SJSA1 (cell line): Measurements from ENCODE around the gene HCFC1. TPM values are rescaled to one million over a fixed set of nuclear protein-coding genes. Genes with fewer than 3 reads are reported as not detected.

Experiments used
- DNase-seq, 2 experiments: peaks; one replicate each; pipeline ENCODE4 v3.0.0-alpha.2; 2015 to 2020; ENCODE audit warnings: low spot score in 2 of 2, low read depth in 1 of 2
- H3K27ac ChIP-seq: fragments of 250-450 bp; sonication (Bioruptor Pico); 2 replicates; pipeline ENCODE4 v1.5.1; 2020; ENCODE audit warnings: mild to moderate bottlenecking, moderate library complexity
- H3K27me3 ChIP-seq: fragments of 250-450 bp; sonication (Bioruptor Pico); replicated peaks from 2 replicates; pipeline ENCODE4 v1.5.1; 2020; ENCODE audit warnings: mild to moderate bottlenecking, moderate library complexity
- H3K36me3 ChIP-seq: fragments of 250-450 bp; sonication (Bioruptor Pico); 2 replicates; pipeline ENCODE4 v1.5.1; 2020; ENCODE audit warnings: mild to moderate bottlenecking
- H3K4me1 ChIP-seq: fragments of 250-450 bp; sonication (Bioruptor Pico); replicated peaks from 2 replicates; pipeline ENCODE4 v1.6.1; 2021; ENCODE audit warnings: mild to moderate bottlenecking
- H3K4me3 ChIP-seq: fragments of 250-450 bp; sonication (Bioruptor Pico); 2 replicates; pipeline ENCODE4 v1.5.1; 2020; ENCODE audit warnings: mild to moderate bottlenecking
- H3K9me3 ChIP-seq: fragments of 250-450 bp; sonication (Bioruptor Pico); replicated peaks from 2 replicates; pipeline ENCODE4 v1.5.1; 2020; ENCODE audit warnings: mild to moderate bottlenecking
- total RNA-seq: library from RNA; depleted of rRNA; stranded (reverse); fragments of >200 nt; shearing (Covaris generic); gene quantifications from 2 replicates; pipeline ENCODE4 v1.2.3, GENCODE V29; 2014

The HCFC1 gene
- total RNA-seq, 1 experiment from 2014 or later: 42.8 TPM

DNA sequence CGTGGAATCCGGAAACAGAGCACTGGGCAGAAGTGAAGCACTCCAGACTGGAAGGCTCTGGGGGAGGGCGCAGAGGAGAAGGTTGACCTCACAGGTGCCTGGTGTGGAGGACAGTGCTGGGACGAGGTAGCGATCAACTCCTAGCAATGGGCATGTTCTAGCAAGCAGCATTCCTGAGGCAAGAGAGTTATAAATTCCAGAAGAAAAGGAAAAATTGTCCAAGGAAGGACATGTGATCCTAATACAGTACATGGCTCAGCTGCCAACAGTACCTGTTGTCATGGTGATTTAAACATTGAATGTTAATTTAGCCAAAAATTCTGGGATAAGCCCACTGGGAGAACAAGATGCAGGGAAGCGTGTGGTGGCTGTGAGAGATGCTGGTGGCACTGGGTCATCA lies 53.7 kb downstream of the HCFC1 start:
- Histone ChIP-seq H3K4me1 (no peaks in the 10 kb centered on the region), H3K27ac (no peak overlapping the region), H3K36me3 (no peaks in the 10 kb centered on the region), H3K4me3 (no peak overlapping the region), H3K27me3 (no peaks in the 10 kb centered on the region), H3K9me3 (no peaks in the 10 kb centered on the region)
- no peak for DNase-seq

DNA sequence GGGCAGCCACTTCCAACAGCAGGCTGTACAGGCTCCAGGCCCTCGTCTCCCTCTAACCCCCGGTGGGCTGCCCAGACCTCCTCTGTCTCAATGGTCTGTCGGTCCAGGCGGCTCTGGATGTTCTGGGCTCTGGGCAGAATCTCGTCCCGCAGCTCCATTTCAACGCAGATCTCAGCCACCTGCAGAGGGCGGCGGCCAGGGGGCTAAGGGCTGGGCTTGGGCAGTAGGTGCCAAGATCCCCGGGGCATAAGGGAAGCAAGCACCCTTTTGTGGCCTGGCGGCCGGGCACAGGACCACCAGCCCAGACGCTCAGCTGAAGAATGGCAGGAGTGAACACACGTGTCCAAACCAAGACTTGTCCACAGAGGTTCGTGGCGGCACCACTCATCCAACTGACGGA lies 57.9 kb downstream of the HCFC1 start:
- Histone ChIP-seq H3K36me3 (no peaks in the 10 kb centered on the region), H3K4me3 (no peak overlapping the region), H3K27me3 (no peaks in the 10 kb centered on the region), H3K4me1 (no peaks in the 10 kb centered on the region), H3K27ac (no peak overlapping the region), H3K9me3 (no peaks in the 10 kb centered on the region)
- no peak for DNase-seq

- Histone ChIP-seq H3K27me3 (no peaks in the 10 kb centered on the region), H3K27ac (no peak overlapping the region)
- DNase-seq: no peak
Measured at GRCh38 chrX:153913211-153913610, 58.4 kb downstream of the HCFC1 start.

DNA sequence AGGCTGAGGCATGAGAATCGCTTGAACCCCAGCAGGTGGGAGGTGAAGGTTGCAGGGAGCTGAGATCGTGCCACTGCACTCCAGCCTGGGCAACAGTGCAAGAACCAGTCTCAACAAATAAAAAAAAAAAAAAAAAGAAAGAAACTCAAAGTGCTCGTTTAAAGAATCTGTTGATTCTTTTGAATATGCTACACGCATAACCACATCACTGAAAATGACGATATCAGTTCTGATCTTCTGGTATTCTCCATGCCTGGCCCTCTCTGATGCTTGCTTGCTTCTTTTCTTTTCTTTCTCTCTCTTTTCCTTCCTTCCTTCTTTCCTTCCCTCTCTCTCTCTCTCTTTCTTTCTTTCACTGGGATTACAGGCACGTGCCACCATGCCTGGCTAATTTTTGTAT lies 59.8 kb downstream of the HCFC1 start:
- no peak overlapping the region for H3K27ac ChIP-seq
- H3K4me1 ChIP-seq: no peaks in the 10 kb centered on the region
- H3K36me3 ChIP-seq: no peaks in the 10 kb centered on the region

More at GRCh38 chrX:153913211-153913610, 58.4 kb downstream of the HCFC1 start:
- Histone ChIP-seq H3K4me3 (no peak overlapping the region), H3K9me3 (no peaks in the 10 kb centered on the region), H3K4me1 (no peaks in the 10 kb centered on the region), H3K36me3 (no peaks in the 10 kb centered on the region)

GRCh38 chrX:153910446-153910845 lies 61.2 kb downstream of the HCFC1 start:
- DNase-seq: no peak
- H3K36me3 ChIP-seq: no peaks in the 10 kb centered on the region
- H3K27me3 ChIP-seq: no peaks in the 10 kb centered on the region
- H3K4me3 ChIP-seq: no peak overlapping the region
- H3K4me1 ChIP-seq: no peaks in the 10 kb centered on the region
- no peak overlapping the region for H3K27ac ChIP-seq
- no peaks in the 10 kb centered on the region for H3K9me3 ChIP-seq

More for the DNA sequence above, 59.8 kb downstream of the HCFC1 start:
- no peaks in the 10 kb centered on the region for H3K27me3 ChIP-seq
- H3K9me3 ChIP-seq: no peaks in the 10 kb centered on the region
- no peak for DNase-seq
- H3K4me3 ChIP-seq: no peak overlapping the region

DNA sequence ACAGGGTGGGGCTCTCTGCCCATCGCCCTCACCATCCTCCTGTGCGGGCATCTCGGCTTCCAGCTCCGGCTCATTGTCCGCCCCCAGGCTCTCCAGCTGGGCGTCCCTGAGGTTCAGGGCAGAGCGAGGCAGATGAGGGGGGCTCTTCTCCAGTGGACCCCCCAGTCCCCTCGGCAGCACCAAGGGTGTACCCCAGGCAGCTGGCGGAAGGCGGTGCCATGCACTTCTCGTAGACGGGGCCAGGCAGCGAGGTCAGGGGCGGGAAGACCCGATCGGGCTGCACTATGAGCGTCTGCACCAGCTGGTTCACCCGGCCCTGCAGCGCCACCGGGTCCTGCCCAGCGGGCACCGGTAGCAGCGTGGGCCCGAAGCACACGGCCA lies 61.6 kb downstream of the HCFC1 start:
- Histone ChIP-seq H3K4me1 (no peaks in the 10 kb centered on the region), H3K9me3 (no peaks in the 10 kb centered on the region), H3K36me3 (no peaks in the 10 kb centered on the region), H3K4me3 (no peak overlapping the region), H3K27me3 (no peaks in the 10 kb centered on the region), H3K27ac (no peak overlapping the region)
- no peak for DNase-seq

- no peaks in the 10 kb centered on the region for H3K9me3 ChIP-seq
- DNase-seq: no peak
- no peaks in the 10 kb centered on the region for H3K27me3 ChIP-seq
- no peaks in the 10 kb centered on the region for H3K36me3 ChIP-seq
- no peaks in the 10 kb centered on the region for H3K4me1 ChIP-seq
- no peak overlapping the region for H3K27ac ChIP-seq
- H3K4me3 ChIP-seq: no peak overlapping the region
Measured at GRCh38 chrX:153909024-153909979, 62.3 kb downstream of the HCFC1 start.

DNA sequence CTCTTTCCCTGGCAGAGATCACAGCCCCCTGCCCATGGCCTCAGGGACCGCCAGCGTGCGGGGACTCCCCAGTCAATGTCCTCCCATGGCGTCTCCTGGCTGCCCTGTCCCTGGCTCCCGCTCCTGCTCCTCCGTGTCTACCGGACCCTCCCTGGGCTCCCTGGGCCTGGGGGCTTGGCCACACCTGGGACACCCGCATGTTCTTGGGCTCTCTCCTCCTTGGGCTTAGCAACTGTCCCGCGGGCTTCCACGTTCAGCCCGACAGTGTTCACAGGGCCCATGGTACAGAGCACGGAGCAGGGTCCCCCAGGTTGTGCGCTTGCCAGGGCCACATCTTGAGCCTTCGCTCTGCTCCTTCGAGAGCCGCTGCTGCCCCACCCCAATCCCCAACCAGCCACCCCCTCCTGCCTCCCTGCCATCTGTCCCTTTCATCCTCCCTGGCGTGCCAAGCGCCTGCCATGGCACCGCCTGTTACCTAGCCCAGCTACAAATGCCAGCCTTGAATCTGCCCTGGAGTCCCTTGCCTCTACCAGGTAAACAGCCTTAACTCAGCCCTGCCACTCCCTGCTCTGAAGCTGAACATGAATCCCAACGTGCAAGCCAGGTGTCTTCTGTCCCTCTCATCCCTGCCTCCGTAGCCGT lies 63.3 kb downstream of the HCFC1 start:
- no peaks in the 10 kb centered on the region for H3K4me1 ChIP-seq
- H3K36me3 ChIP-seq: no peaks in the 10 kb centered on the region
- H3K27ac ChIP-seq: no peak overlapping the region
- no peak for DNase-seq
- no peak overlapping the region for H3K4me3 ChIP-seq
- no peaks in the 10 kb centered on the region for H3K9me3 ChIP-seq
- H3K27me3 ChIP-seq: no peaks in the 10 kb centered on the region

GRCh38 chrX:153907456-153907855 lies 64.2 kb downstream of the HCFC1 start:
- H3K27me3 ChIP-seq: no peaks in the 10 kb centered on the region
- no peaks in the 10 kb centered on the region for H3K36me3 ChIP-seq
- DNase-seq: no peak
- no peak overlapping the region for H3K4me3 ChIP-seq
- H3K9me3 ChIP-seq: no peaks in the 10 kb centered on the region
- no peak overlapping the region for H3K27ac ChIP-seq
- H3K4me1 ChIP-seq: no peaks in the 10 kb centered on the region

- no peaks in the 10 kb centered on the region for H3K9me3 ChIP-seq
- no peak overlapping the region for H3K4me3 ChIP-seq
- peaks cover 1% of the 10 kb centered on the region; the same call in 1 of the 2 replicates for H3K4me1 ChIP-seq
- no peak for DNase-seq
- H3K27ac ChIP-seq: no peak overlapping the region
- H3K27me3 ChIP-seq: no peaks in the 10 kb centered on the region
- H3K36me3 ChIP-seq: no peaks in the 10 kb centered on the region
Measured at GRCh38 chrX:153906126-153906917, 65.3 kb downstream of the HCFC1 start.

DNA sequence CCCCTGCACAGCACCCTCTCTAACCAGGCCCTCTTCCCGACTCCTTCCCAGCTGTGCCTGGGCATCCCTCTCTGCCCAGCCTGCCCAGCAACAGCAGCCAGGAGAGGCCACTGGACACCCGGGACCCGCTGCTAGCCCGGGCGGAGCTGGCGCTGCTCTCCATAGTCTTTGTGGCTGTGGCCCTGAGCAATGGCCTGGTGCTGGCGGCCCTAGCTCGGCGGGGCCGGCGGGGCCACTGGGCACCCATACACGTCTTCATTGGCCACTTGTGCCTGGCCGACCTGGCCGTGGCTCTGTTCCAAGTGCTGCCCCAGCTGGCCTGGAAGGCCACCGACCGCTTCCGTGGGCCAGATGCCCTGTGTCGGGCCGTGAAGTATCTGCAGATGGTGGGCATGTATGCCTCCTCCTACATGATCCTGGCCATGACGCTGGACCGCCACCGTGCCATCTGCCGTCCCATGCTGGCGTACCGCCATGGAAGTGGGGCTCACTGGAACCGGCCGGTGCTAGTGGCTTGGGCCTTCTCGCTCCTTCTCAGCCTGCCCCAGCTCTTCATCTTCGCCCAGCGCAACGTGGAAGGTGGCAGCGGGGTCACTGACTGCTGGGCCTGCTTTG lies 66.0 kb downstream of the HCFC1 start:
- no peak overlapping the region for H3K27ac ChIP-seq

DNA sequence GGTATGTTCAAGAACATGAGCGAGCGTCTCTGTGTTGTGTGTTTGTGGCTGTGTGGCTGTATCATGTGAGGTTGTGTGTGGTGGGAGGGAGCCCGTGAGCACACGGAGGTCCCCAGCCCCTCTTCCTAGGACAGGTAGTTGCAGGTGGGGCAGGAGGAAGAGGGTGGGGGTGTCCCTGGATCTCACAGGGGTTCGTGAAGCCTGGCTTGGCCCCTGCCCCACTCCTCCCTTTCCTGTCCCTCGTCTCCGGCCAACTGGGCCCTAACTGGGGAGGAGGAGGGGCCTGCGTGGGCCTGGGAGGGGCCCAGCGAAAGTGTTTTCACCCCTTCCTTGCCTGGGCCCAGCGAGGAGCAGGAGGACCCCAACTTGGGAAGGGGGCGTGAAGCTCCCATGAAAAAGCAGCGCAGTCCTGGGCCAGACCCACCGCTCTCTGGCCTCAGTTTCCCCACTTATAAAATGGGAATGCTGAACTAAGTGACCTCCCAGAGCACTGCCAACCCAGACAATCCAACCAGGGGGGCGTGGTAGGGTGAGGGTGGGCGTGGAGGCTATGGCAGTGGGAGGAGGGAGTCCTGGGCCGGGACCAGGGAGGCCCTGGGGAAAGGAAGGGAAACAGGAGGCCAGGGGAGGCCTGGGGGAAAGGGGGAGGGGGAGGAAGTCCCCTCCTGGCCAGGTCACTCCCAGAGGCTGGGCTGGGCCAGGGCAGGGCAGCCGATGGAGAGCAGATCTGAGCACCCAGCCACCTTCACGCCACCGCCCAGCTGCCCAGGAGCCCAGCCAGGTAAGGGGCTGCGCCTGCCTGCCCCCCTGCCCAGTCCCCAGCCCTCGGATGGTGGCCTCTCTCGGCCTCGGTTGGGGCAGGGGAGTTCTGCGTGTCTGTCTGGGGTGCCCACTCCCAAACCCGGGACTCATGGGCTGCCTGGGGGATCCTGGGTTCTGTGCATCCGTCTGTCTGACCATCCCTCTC lies 67.3 kb downstream of the HCFC1 start, which contains the start of gene AVPR2:
TSS of gene AVPR2 (plus strand) at position 683 of the 967 bp plus-strand sequence. CDS start 473 bp downstream, outside the sequence.
- DNase-seq: no peak
- Histone ChIP-seq H3K27me3 (no peaks in the 10 kb centered on the region), H3K36me3 (no peaks in the 10 kb centered on the region), H3K27ac (no peak within 1 kb of the TSS), H3K9me3 (no peaks in the 10 kb centered on the region), H3K4me1 (peaks cover 4% of the 10 kb centered on the region; the same call in 1 of the 2 replicates), H3K4me3 (no peak within 1 kb of the TSS)

More for the DNA sequence above, 66.0 kb downstream of the HCFC1 start:
- no peaks in the 10 kb centered on the region for H3K36me3 ChIP-seq
- peaks cover 4% of the 10 kb centered on the region; the same call in 1 of the 2 replicates for H3K4me1 ChIP-seq
- no peak for DNase-seq
- no peak overlapping the region for H3K4me3 ChIP-seq
- H3K9me3 ChIP-seq: no peaks in the 10 kb centered on the region
- H3K27me3 ChIP-seq: no peaks in the 10 kb centered on the region
